SU-DHL-6 (cell line): ENCODE results near the gene KNDC1.

Source experiments
- CTCF ChIP-seq: fragments of 200-600 bp; sonication (generic); IDR thresholded peaks from one replicate; pipeline ENCODE4 v1.5.1; 2017; ENCODE audit warnings: antibody characterized with exemption, mild to moderate bottlenecking, low read length, moderate library complexity; ENCODE audit not compliant: insufficient read depth, poor library complexity, severe bottlenecking
- EZH2phosphoT487 ChIP-seq: fragments of 200-600 bp; sonication (generic), shearing (Covaris generic); conservative IDR thresholded peaks from 2 replicates; pipeline ENCODE4 v1.6.1; 2018; ENCODE audit warnings: mild to moderate bottlenecking, antibody characterized with exemption, low read length, moderate library complexity, mixed read lengths

- TF ChIP-seq CTCF (no peak), EZH2phosphoT487 (no peak)
Measured at GRCh38 chr10:133249094-133249780, 89.2 kb downstream of the KNDC1 start.
